WTC11 (cell line): ENCODE measurements around the gene SERPINB6. TPM values are rescaled to one million over a fixed set of nuclear protein-coding genes. Genes with fewer than 3 reads are reported as not detected.
"Not testable (repeated sequence)": the region's sequence is repeated elsewhere in the genome, so short reads cannot be mapped to it uniquely, and the experiment has no call there.

Experiments
- ATAC-seq: fragments of 200-7000 bp; cut with Tn5 transposase; 2 replicates; pipeline ENCODE4 v1.10.0; 2021; ENCODE audit warnings: mild to moderate bottlenecking, moderate library complexity
- CTCF ChIA-PET: fragments of 300-600 bp; sonication (Branson Sonifier 250); formaldehyde crosslinking; loops from one replicate; lab custom pipeline; 2021; ENCODE audit warnings: antibody characterized with exemption; lab: Charles Lee
- POLR2A ChIA-PET: fragments of 350-600 bp; sonication (Branson Sonifier 250); formaldehyde crosslinking; loops from one replicate; lab custom pipeline; 2021; ENCODE audit warnings: antibody characterized with exemption; lab: Charles Lee
- DNase-seq: peaks from one replicate; pipeline ENCODE4 v3.0.0; 2021; ENCODE audit warnings: low spot score
- H3K27ac Mint-ChIP-seq: 2 replicates; pipeline ENCODE4 v1.8.0; 2021; ENCODE audit warnings: mixed read lengths
- H3K27me3 Mint-ChIP-seq: 2 replicates; pipeline ENCODE4 v1.8.0; 2021; ENCODE audit warnings: low read depth, mild to moderate bottlenecking, moderate library complexity, mixed read lengths
- H3K36me3 Mint-ChIP-seq: 2 replicates; pipeline ENCODE4 v1.8.0; 2021; ENCODE audit warnings: mixed read lengths
- H3K4me1 Mint-ChIP-seq: 2 replicates; pipeline ENCODE4 v1.8.0; 2022; ENCODE audit warnings: mixed read lengths
- H3K4me3 Mint-ChIP-seq: 2 replicates; pipeline ENCODE4 v1.8.0; 2021; ENCODE audit warnings: mild to moderate bottlenecking, moderate library complexity, mixed read lengths
- H3K9me3 Mint-ChIP-seq: 2 replicates; pipeline ENCODE4 v1.8.0; 2021; ENCODE audit warnings: mixed read lengths
- ELF4 ChIP-seq: sonication (generic); formaldehyde crosslinking; IDR thresholded peaks from 2 replicates; pipeline ENCODE4 v1.8.1; 2022; ENCODE audit warnings: low read depth, mild to moderate bottlenecking, moderate library complexity, missing genetic modification reagents
- FOXP1 ChIP-seq: sonication (generic); formaldehyde crosslinking; IDR thresholded peaks from 2 replicates; pipeline ENCODE4 v1.8.0; 2022; ENCODE audit warnings: missing genetic modification reagents, mild to moderate bottlenecking, moderate library complexity, borderline replicate concordance
- GABPB1 ChIP-seq: sonication (generic); formaldehyde crosslinking; IDR thresholded peaks from 2 replicates; pipeline ENCODE4 v1.8.1; 2023; ENCODE audit warnings: mild to moderate bottlenecking, missing genetic modification reagents
- JAZF1 ChIP-seq: fragments of 250-450 bp; sonication (Bioruptor Pico); IDR thresholded peaks from 2 replicates; pipeline ENCODE4 v1.9.0; 2021; ENCODE audit warnings: moderate library complexity, mild to moderate bottlenecking, inconsistent platforms
- JUN ChIP-seq: sonication (generic); formaldehyde crosslinking; IDR thresholded peaks from 2 replicates; pipeline ENCODE4 v1.8.0; 2023; ENCODE audit warnings: mild to moderate bottlenecking, missing genetic modification reagents
- OVOL2 ChIP-seq: fragments of 250-450 bp; sonication (Bioruptor Pico); IDR thresholded peaks from 2 replicates; pipeline ENCODE4 v1.9.0; 2021; ENCODE audit warnings: mild to moderate bottlenecking, borderline replicate concordance
- RELA ChIP-seq: sonication (generic); formaldehyde crosslinking; IDR thresholded peaks from 2 replicates; pipeline ENCODE4 v1.8.1; 2022; ENCODE audit warnings: missing genetic modification reagents, mild to moderate bottlenecking, borderline replicate concordance
- SMAD3 ChIP-seq: sonication (generic); formaldehyde crosslinking; IDR thresholded peaks from 2 replicates; pipeline ENCODE4 v1.8.0; 2022; ENCODE audit warnings: missing genetic modification reagents, mild to moderate bottlenecking, borderline replicate concordance
- SP1 ChIP-seq: sonication (generic); formaldehyde crosslinking; conservative IDR thresholded peaks from 2 replicates; pipeline ENCODE4 v1.8.1; 2022; ENCODE audit warnings: missing genetic modification reagents
- total RNA-seq: library from RNA; stranded (reverse); gene quantifications from 3 replicates; pipeline ENCODE4 v1.2.3, GENCODE V29; 2021
- TF ChIP-seq, protein P1 (sequence below): sonication (generic); formaldehyde crosslinking; IDR thresholded peaks from 2 replicates; pipeline ENCODE4 v1.8.0; 2023; ENCODE audit warnings: mild to moderate bottlenecking, missing genetic modification reagents
- TF ChIP-seq, protein P2 (sequence below): sonication (generic); formaldehyde crosslinking; IDR thresholded peaks from 2 replicates; pipeline ENCODE4 v1.8.0; 2022; ENCODE audit warnings: mild to moderate bottlenecking, missing genetic modification reagents
- TF ChIP-seq, protein P3 (sequence below): sonication (generic); formaldehyde crosslinking; IDR thresholded peaks from 2 replicates; pipeline ENCODE4 v1.8.1; 2023; ENCODE audit warnings: mild to moderate bottlenecking, missing genetic modification reagents
- TF ChIP-seq, protein P4 (sequence below): fragments of 200-600 bp; IDR thresholded peaks from 2 replicates; pipeline ENCODE4 v1.8.0; 2022; ENCODE audit warnings: antibody characterized with exemption

Gene SERPINB6
- total RNA-seq, 1 experiment from 2014 or later, result 28.0 TPM

DNA sequence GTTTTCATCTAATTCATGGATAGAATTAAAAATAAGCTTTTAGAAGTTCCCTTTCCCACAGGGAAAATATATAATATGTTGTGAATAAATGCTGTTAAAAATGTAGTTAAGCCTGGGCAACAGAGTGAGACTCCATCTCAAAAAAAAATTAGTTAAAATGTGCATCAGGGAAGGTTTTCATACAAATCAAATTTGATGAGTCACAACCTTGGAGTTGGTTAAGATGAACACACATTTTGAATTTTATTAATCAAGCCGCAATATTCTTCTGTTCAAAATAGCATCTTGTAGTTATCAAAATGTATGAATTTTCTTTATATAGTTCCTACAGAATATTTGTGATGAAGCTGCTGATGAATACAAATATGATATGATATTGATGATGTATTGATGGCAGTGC is 37.3 kb downstream of the SERPINB6 start:
- Mint-ChIP-seq H3K4me1 (peaks cover 33% of the 10 kb centered on the region), H3K27ac (no peak overlapping the region), H3K4me3 (no peak overlapping the region), H3K36me3 (peaks cover 10% of the 10 kb centered on the region), H3K27me3 (no peaks in the 10 kb centered on the region), H3K9me3 (peaks cover 13% of the 10 kb centered on the region)
- ATAC-seq (no peak), DNase-seq (no peak)
- TF ChIP-seq, protein P1, sequence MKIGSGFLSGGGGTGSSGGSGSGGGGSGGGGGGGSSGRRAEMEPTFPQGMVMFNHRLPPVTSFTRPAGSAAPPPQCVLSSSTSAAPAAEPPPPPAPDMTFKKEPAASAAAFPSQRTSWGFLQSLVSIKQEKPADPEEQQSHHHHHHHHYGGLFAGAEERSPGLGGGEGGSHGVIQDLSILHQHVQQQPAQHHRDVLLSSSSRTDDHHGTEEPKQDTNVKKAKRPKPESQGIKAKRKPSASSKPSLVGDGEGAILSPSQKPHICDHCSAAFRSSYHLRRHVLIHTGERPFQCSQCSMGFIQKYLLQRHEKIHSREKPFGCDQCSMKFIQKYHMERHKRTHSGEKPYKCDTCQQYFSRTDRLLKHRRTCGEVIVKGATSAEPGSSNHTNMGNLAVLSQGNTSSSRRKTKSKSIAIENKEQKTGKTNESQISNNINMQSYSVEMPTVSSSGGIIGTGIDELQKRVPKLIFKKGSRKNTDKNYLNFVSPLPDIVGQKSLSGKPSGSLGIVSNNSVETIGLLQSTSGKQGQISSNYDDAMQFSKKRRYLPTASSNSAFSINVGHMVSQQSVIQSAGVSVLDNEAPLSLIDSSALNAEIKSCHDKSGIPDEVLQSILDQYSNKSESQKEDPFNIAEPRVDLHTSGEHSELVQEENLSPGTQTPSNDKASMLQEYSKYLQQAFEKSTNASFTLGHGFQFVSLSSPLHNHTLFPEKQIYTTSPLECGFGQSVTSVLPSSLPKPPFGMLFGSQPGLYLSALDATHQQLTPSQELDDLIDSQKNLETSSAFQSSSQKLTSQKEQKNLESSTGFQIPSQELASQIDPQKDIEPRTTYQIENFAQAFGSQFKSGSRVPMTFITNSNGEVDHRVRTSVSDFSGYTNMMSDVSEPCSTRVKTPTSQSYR (CRISPR knock-in tag), result no peak
- TF ChIP-seq JUN (CRISPR knock-in tag) (no peak), ELF4 (CRISPR knock-in tag) (no peak), JAZF1 (CRISPR knock-in tag) (no peak)
- ChIA-PET CTCF (interaction anchor here (0.6 to 11.2 kb wide), 3 partner anchors 10 to 88 kb away, joined by 3 to 114 read pairs (median 70); no protein-coding TSS in a partner anchor), POLR2A (no interaction called here)

DNA sequence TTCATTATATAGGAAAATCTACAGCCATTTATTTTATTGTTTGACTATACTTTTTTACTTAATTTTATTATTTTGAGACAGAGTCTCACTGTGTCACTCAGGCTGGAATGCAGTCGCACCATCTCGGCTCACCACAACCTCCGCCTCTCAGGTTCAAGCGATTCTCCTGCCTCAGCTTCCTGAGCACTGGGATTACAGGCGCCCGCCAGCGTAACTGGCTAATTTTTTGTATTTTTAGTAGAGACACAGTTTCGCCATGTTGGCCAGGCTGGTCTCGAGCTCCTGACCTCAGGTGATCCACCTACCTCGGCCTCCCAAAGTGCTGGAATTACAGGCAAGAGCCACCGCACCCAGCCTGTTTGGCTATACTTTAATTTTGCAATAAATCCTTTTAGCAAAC is 38.5 kb downstream of the SERPINB6 start:
- ChIA-PET CTCF (interaction anchor here (0.7 to 6.4 kb wide), 15 partner anchors 7 to 150 kb away, joined by 3 to 70 read pairs (median 10); partner anchors contain the start of gene SERPINB1), POLR2A (interaction anchor here (1.1 kb wide), 1 partner anchor 56 kb away, joined by 3 read pairs; no protein-coding TSS in a partner anchor)
- H3K4me3 Mint-ChIP-seq, DNase-seq, H3K36me3 Mint-ChIP-seq, H3K27ac Mint-ChIP-seq, ATAC-seq, H3K27me3 Mint-ChIP-seq: not testable (repeated sequence)
- Mint-ChIP-seq H3K9me3 (peaks cover 13% of the 10 kb centered on the region), H3K4me1 (peaks cover 43% of the 10 kb centered on the region)

DNA sequence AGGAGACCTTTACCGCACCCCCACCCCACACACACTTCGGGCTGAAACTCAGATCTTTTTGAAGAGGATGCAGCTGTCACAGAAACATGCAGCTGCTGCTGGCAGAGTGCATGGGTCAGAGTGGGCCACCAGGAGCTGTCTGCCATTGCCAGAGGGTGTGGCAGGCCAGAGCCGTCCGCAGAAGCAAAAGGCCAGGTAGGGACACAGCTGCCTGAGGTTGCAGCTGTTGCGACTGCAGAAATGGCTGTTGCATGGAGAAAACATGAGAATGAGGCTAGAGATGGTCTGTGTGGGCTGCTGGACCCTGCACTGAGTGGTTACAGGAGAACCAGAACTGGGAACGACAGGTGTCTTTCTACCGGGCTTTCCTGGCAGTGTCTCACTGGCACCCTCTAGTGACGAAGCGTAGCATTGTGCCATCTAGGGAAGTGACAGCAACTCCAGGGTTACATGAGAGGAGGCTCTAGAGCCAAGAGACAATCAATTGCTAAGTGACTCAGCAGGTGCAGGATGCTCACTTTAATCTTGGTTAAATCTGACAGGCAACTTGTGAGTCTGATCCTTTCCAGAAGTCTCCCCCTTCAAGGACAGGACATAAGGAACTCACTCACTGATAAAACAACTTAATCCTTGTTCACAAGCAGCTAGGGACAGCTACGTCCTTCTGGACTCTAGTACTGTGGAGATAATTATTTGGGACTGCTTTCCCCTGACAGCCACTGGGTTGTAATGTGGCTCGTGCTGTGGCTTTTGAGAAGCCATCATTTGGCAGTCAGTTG is 39.2 kb downstream of the SERPINB6 start:
- DNase-seq (peak; percentile 95), ATAC-seq (peak; percentile 93)
- no peak overlapping the region for H3K4me3 Mint-ChIP-seq
- H3K9me3 Mint-ChIP-seq, result peaks cover 13% of the 10 kb centered on the region
- TF ChIP-seq, protein P2, sequence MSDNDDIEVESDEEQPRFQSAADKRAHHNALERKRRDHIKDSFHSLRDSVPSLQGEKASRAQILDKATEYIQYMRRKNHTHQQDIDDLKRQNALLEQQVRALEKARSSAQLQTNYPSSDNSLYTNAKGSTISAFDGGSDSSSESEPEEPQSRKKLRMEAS (CRISPR knock-in tag), result 0 out of 2 replicates have a peak, but pooled peaks have one; percentile 31
- TF ChIP-seq RELA (no peak), SMAD3 (CRISPR knock-in tag) (no peak), GABPB1 (peak; percentile 62), SP1 (CRISPR knock-in tag) (0 out of 2 replicates have a peak, but pooled peaks have one; percentile 50), FOXP1 (CRISPR knock-in tag) (no peak), OVOL2 (no peak)
- TF ChIP-seq, protein P3, sequence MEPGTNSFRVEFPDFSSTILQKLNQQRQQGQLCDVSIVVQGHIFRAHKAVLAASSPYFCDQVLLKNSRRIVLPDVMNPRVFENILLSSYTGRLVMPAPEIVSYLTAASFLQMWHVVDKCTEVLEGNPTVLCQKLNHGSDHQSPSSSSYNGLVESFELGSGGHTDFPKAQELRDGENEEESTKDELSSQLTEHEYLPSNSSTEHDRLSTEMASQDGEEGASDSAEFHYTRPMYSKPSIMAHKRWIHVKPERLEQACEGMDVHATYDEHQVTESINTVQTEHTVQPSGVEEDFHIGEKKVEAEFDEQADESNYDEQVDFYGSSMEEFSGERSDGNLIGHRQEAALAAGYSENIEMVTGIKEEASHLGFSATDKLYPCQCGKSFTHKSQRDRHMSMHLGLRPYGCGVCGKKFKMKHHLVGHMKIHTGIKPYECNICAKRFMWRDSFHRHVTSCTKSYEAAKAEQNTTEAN (CRISPR knock-in tag), result peak; percentile 55; the same call in 1 of the 2 replicates
- TF ChIP-seq, protein P4, sequence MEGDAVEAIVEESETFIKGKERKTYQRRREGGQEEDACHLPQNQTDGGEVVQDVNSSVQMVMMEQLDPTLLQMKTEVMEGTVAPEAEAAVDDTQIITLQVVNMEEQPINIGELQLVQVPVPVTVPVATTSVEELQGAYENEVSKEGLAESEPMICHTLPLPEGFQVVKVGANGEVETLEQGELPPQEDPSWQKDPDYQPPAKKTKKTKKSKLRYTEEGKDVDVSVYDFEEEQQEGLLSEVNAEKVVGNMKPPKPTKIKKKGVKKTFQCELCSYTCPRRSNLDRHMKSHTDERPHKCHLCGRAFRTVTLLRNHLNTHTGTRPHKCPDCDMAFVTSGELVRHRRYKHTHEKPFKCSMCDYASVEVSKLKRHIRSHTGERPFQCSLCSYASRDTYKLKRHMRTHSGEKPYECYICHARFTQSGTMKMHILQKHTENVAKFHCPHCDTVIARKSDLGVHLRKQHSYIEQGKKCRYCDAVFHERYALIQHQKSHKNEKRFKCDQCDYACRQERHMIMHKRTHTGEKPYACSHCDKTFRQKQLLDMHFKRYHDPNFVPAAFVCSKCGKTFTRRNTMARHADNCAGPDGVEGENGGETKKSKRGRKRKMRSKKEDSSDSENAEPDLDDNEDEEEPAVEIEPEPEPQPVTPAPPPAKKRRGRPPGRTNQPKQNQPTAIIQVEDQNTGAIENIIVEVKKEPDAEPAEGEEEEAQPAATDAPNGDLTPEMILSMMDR, result peak; percentile 88
- H3K27ac Mint-ChIP-seq, result peak overlapping the region; percentile 92; the same call in 1 of the 2 replicates
- peaks cover 50% of the 10 kb centered on the region for H3K4me1 Mint-ChIP-seq
- no peaks in the 10 kb centered on the region for H3K27me3 Mint-ChIP-seq
- ChIA-PET POLR2A (interaction anchor here (0.8 to 1.4 kb wide), 4 partner anchors 55 to 81 kb away, joined by 3 to 4 read pairs (median 3); no protein-coding TSS in a partner anchor), CTCF (interaction anchor here (0.7 to 6.4 kb wide), 27 partner anchors 8 to 194 kb away, joined by 3 to 70 read pairs (median 6); partner anchors contain the start of genes SERPINB1 and SERPINB9)
- H3K36me3 Mint-ChIP-seq, result peaks cover 10% of the 10 kb centered on the region
